Measurements from ENCODE around the gene MFN1. TPM values are rescaled to one million over a fixed set of nuclear protein-coding genes. Genes with fewer than 3 reads are reported as not detected.
A peak's percentile ranks its signal among the peaks of the same experiment; 100 is the strongest.

MFN1 gene
- total and polyA plus RNA-seq, 2 of the 13 experiments (the other 11 are each of a cell fraction or from before 2014, with no cell fraction given), result 25.2 to 37.5 TPM

DNA sequence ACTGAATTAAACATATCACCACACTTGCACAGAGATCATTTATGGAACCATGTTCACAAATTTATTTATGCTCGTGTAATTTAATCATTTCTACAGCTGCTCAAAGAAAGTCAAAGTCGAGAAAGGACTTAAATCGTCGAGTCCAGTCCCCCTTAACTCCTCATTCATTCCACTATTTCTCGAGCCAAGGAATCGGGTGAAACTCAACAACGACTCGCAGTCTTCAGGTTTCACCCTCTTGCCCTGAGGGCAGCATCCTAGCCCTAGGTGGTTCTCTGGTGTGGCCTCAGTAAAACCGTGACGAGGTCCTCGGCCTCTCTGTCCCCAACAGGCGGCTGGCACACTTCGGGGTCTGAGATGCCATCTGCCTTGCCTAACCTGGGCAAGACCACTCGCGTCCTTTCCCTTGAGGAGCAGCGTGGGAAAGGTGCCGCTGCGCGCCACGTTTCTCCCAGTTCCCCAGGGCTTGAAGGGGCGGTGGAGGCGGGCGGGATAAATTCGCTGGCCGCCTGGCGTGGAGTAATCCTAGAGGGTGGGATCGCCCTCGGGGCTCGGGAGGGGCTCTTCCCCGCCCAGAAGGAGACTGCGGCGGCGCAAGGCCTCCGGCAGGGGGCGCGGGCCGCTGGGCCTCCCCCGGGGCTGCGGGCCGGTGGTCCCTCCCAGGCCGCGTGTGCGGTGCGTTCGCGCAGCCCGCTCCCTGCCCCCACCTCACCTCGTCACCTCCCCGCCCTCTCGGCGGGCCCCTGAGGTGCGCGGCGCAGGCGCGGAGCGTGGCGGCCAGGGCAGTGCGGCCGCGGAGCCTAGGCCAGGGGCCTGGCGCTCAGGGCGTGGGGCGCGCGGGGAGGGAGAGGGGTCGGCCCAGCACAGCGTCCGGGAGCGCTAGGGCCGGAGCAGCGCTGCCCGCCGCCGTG lies 25.0 kb upstream of the MFN1 start, which contains the start of gene ZNF639 (continued):
- peak; percentile 93 for TF ChIP-seq YEATS4 (CRISPR knock-in tag; IDR thresholded peaks at IDR 0.05; ENCODE audit: borderline replicate concordance)
- no peak for TF ChIP-seq RCOR2 (CRISPR knock-in tag; IDR thresholded peaks at IDR 0.05)
- TF ChIP-seq ZNF224 (CRISPR knock-in tag; IDR thresholded peaks at IDR 0.05), result peak; percentile 78; the same call in 1 of the 2 replicates
- no peak for TF ChIP-seq PAX8 (CRISPR knock-in tag; IDR thresholded peaks at IDR 0.05; ENCODE audit: borderline replicate concordance)
- TF ChIP-seq, protein P1, sequence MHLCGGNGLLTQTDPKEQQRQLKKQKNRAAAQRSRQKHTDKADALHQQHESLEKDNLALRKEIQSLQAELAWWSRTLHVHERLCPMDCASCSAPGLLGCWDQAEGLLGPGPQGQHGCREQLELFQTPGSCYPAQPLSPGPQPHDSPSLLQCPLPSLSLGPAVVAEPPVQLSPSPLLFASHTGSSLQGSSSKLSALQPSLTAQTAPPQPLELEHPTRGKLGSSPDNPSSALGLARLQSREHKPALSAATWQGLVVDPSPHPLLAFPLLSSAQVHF (CRISPR knock-in tag; IDR thresholded peaks at IDR 0.05), result no peak
- TF ChIP-seq, protein P2, sequence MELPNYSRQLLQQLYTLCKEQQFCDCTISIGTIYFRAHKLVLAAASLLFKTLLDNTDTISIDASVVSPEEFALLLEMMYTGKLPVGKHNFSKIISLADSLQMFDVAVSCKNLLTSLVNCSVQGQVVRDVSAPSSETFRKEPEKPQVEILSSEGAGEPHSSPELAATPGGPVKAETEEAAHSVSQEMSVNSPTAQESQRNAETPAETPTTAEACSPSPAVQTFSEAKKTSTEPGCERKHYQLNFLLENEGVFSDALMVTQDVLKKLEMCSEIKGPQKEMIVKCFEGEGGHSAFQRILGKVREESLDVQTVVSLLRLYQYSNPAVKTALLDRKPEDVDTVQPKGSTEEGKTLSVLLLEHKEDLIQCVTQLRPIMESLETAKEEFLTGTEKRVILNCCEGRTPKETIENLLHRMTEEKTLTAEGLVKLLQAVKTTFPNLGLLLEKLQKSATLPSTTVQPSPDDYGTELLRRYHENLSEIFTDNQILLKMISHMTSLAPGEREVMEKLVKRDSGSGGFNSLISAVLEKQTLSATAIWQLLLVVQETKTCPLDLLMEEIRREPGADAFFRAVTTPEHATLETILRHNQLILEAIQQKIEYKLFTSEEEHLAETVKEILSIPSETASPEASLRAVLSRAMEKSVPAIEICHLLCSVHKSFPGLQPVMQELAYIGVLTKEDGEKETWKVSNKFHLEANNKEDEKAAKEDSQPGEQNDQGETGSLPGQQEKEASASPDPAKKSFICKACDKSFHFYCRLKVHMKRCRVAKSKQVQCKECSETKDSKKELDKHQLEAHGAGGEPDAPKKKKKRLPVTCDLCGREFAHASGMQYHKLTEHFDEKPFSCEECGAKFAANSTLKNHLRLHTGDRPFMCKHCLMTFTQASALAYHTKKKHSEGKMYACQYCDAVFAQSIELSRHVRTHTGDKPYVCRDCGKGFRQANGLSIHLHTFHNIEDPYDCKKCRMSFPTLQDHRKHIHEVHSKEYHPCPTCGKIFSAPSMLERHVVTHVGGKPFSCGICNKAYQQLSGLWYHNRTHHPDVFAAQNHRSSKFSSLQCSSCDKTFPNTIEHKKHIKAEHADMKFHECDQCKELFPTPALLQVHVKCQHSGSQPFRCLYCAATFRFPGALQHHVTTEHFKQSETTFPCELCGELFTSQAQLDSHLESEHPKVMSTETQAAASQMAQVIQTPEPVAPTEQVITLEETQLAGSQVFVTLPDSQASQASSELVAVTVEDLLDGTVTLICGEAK (IDR thresholded peaks at IDR 0.05), result no peak
- TF ChIP-seq, protein P2 (CRISPR knock-in tag; IDR thresholded peaks at IDR 0.05), result peak; percentile 62; the same call in 1 of the 2 replicates
- TF ChIP-seq, protein P3, sequence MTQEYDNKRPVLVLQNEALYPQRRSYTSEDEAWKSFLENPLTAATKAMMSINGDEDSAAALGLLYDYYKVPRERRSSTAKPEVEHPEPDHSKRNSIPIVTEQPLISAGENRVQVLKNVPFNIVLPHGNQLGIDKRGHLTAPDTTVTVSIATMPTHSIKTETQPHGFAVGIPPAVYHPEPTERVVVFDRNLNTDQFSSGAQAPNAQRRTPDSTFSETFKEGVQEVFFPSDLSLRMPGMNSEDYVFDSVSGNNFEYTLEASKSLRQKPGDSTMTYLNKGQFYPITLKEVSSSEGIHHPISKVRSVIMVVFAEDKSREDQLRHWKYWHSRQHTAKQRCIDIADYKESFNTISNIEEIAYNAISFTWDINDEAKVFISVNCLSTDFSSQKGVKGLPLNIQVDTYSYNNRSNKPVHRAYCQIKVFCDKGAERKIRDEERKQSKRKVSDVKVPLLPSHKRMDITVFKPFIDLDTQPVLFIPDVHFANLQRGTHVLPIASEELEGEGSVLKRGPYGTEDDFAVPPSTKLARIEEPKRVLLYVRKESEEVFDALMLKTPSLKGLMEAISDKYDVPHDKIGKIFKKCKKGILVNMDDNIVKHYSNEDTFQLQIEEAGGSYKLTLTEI (CRISPR knock-in tag; conservative IDR thresholded peaks at IDR 0.05), result no peak
- TF ChIP-seq, protein P4, sequence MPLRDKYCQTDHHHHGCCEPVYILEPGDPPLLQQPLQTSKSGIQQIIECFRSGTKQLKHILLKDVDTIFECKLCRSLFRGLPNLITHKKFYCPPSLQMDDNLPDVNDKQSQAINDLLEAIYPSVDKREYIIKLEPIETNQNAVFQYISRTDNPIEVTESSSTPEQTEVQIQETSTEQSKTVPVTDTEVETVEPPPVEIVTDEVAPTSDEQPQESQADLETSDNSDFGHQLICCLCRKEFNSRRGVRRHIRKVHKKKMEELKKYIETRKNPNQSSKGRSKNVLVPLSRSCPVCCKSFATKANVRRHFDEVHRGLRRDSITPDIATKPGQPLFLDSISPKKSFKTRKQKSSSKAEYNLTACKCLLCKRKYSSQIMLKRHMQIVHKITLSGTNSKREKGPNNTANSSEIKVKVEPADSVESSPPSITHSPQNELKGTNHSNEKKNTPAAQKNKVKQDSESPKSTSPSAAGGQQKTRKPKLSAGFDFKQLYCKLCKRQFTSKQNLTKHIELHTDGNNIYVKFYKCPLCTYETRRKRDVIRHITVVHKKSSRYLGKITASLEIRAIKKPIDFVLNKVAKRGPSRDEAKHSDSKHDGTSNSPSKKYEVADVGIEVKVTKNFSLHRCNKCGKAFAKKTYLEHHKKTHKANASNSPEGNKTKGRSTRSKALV (CRISPR knock-in tag; IDR thresholded peaks at IDR 0.05), result no peak
- TF ChIP-seq, protein P5, sequence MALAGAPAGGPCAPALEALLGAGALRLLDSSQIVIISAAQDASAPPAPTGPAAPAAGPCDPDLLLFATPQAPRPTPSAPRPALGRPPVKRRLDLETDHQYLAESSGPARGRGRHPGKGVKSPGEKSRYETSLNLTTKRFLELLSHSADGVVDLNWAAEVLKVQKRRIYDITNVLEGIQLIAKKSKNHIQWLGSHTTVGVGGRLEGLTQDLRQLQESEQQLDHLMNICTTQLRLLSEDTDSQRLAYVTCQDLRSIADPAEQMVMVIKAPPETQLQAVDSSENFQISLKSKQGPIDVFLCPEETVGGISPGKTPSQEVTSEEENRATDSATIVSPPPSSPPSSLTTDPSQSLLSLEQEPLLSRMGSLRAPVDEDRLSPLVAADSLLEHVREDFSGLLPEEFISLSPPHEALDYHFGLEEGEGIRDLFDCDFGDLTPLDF (CRISPR knock-in tag; IDR thresholded peaks at IDR 0.05), result no peak
- no peak; the same call in 1 of the 2 replicates for TF ChIP-seq ZNF724P (CRISPR knock-in tag; IDR thresholded peaks at IDR 0.05; ENCODE audit: borderline replicate concordance)
- TF ChIP-seq ELF3 (CRISPR knock-in tag; IDR thresholded peaks at IDR 0.05), result peak; percentile 8; the same call in 1 of the 2 replicates
- TF ChIP-seq NCOA5 (CRISPR knock-in tag; IDR thresholded peaks at IDR 0.05), result no peak
